Natural killer cell (primary cell): Measurements from ENCODE around the gene LETMD1. TPM values are rescaled to one million over a fixed set of nuclear protein-coding genes. Genes with fewer than 3 reads are reported as not detected.

Experiments
- ATAC-seq, 3 donors: fragments of 150-1000 bp in 2 of 3; fragments of 200-7000 bp in 1 of 3; cut with Tn5 transposase; 1 replicate in 1 of 3; 2 replicates in 2 of 3; pipeline ENCODE4 v1.10.0; 2021; ENCODE audit warnings: mild to moderate bottlenecking in 2 of 3, moderate library complexity in 2 of 3
- DNase-seq, 2 donors: peaks; one replicate each; pipeline versions ENCODE4 v3.0.0 to v3.0.0-alpha.2; 2013 to 2021; ENCODE audit warnings: mixed read lengths in 1 of 2
- H3K27ac ChIP-seq: one replicate; pipeline ENCODE4 v1.5.1; 2013; ENCODE audit warnings: mild to moderate bottlenecking, low read length
- H3K27me3 ChIP-seq: one replicate; pipeline ENCODE4 v1.6.1; 2013; ENCODE audit warnings: low read length; ENCODE audit not compliant: control insufficient read depth, insufficient read depth
- H3K36me3 ChIP-seq: one replicate; pipeline ENCODE4 v1.6.1; 2013; ENCODE audit warnings: low read length; ENCODE audit not compliant: control insufficient read depth, insufficient read depth
- H3K4me1 ChIP-seq: one replicate; pipeline ENCODE4 v1.6.1; 2013; ENCODE audit warnings: low read length; ENCODE audit not compliant: control insufficient read depth, insufficient read depth
- H3K4me3 ChIP-seq: one replicate; pipeline ENCODE4 v1.5.1; 2013; ENCODE audit warnings: low read length
- H3K9me3 ChIP-seq: one replicate; pipeline ENCODE4 v1.6.1; 2013; ENCODE audit warnings: low read length; ENCODE audit not compliant: control insufficient read depth, insufficient read depth
- H3K27ac Mint-ChIP-seq, 2 donors: one replicate each; pipeline ENCODE4 v1.8.0; 2022; ENCODE audit warnings: mild to moderate bottlenecking in 2 of 2, mixed read lengths in 2 of 2, moderate library complexity in 1 of 2
- H3K27me3 Mint-ChIP-seq, 2 donors: one replicate each; pipeline ENCODE4 v1.8.0; 2022; ENCODE audit warnings: low read depth in 2 of 2, mixed read lengths in 2 of 2
- H3K36me3 Mint-ChIP-seq: one replicate; pipeline ENCODE4 v1.8.0; 2022; ENCODE audit warnings: mixed read lengths
- H3K4me1 Mint-ChIP-seq, 2 donors: one replicate each; pipeline ENCODE4 v1.8.0; 2022; ENCODE audit warnings: mixed read lengths in 2 of 2
- H3K4me3 Mint-ChIP-seq: one replicate; pipeline ENCODE4 v1.8.0; 2022; ENCODE audit warnings: mild to moderate bottlenecking, moderate library complexity, mixed read lengths
- H3K9me3 Mint-ChIP-seq, 2 donors: one replicate each; pipeline ENCODE4 v1.8.0; 2022; ENCODE audit warnings: mixed read lengths in 2 of 2
- WGBS: methylation state at CpG from one replicate; pipeline ENCODE4 v1.1.7; 2013; ENCODE audit warnings: missing lambda C conversion rate; ENCODE audit not compliant: insufficient coverage; 5-methylcytosine and 5-hydroxymethylcytosine counted together
- intact Hi-C: fragments of 100-400 bp; cut with micrococcal nuclease; formaldehyde crosslinking; loops from one replicate; pipeline ENCODE4 v1.14.2; 2022
- total RNA-seq, 4 donors: library from RNA; stranded (reverse); fragments of 120-200 nt in 1 of 4; gene quantifications; one replicate each; pipeline versions ENCODE4 v1.2.3 to v1.2.4, GENCODE V29; 2013 to 2022
- TF ChIP-seq, protein P1 (sequence below): fragments of 200-600 bp; IDR thresholded peaks from one replicate; pipeline ENCODE4 v1.8.0; 2022; ENCODE audit warnings: antibody characterized with exemption

Gene LETMD1
- total RNA-seq, 3 donors from 2014 or later (not counting 1 experiment from before 2014, with no cell fraction given), result 57.1 to 71.8 (median 58.2) TPM

DNA sequence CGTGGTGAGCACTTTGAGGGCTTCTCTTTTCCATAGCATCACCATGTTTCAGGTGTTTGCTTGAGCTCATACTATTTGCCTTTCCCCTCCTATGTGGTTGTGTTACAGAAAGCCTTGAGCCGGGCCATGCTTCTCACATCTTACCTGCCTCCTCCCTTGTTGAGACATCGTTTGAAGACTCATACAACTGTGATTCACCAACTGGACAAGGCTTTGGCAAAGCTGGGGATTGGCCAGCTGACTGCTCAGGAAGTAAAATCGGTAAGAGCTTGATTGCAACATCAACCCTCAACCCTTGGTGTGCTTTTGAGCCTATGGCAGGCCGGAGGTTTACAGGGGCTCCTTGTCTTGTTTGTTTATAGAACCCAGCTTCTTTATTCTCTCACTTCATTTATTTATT, 8.1 kb downstream of the LETMD1 start:
- Histone ChIP-seq H3K36me3 (peaks cover 63% of the 10 kb centered on the region), H3K27me3 (no peaks in the 10 kb centered on the region), H3K4me3 (no peak overlapping the region), H3K27ac (no peak overlapping the region), H3K9me3 (no peaks in the 10 kb centered on the region), H3K4me1 (no peaks in the 10 kb centered on the region)
- Mint-ChIP-seq H3K4me1 (peaks cover 0 to 6% of the 10 kb centered on the region in 2 donors), H3K36me3 (peaks cover 10% of the 10 kb centered on the region), H3K4me3 (no peak overlapping the region), H3K9me3 (no peaks in the 10 kb centered on the region), H3K27ac (no peak overlapping the region), H3K27me3 (no peaks in the 10 kb centered on the region)
- DNase-seq (no peak), ATAC-seq (no peak)
- intact Hi-C loops, result no loop called here
- WGBS, result 86% methylated on average over 4 of the region's 5 CpGs
- TF ChIP-seq, protein P1, sequence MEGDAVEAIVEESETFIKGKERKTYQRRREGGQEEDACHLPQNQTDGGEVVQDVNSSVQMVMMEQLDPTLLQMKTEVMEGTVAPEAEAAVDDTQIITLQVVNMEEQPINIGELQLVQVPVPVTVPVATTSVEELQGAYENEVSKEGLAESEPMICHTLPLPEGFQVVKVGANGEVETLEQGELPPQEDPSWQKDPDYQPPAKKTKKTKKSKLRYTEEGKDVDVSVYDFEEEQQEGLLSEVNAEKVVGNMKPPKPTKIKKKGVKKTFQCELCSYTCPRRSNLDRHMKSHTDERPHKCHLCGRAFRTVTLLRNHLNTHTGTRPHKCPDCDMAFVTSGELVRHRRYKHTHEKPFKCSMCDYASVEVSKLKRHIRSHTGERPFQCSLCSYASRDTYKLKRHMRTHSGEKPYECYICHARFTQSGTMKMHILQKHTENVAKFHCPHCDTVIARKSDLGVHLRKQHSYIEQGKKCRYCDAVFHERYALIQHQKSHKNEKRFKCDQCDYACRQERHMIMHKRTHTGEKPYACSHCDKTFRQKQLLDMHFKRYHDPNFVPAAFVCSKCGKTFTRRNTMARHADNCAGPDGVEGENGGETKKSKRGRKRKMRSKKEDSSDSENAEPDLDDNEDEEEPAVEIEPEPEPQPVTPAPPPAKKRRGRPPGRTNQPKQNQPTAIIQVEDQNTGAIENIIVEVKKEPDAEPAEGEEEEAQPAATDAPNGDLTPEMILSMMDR, result no peak

DNA sequence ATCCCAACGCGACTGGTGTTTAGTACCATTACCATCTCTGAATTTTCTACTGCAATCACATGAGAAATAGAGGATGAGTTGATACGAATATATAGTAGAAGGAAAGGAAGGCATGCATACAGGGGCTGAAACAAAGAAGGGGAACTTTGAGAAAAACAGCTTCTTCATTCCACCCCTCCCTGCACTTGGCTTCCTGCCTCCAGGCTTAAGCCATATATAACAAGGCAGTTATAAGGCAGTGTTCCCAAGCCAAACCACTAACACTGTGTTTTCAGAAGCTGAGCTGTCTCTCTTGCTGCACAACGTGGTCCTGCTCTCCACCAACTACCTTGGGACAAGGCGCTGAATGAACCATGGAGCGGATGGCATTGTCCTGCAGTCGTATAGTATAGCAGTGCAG, 11.0 kb downstream of the LETMD1 start:
- no peaks in the 10 kb centered on the region for H3K4me1 ChIP-seq
- Mint-ChIP-seq H3K27me3 (no peaks in the 10 kb centered on the region), H3K36me3 (no peaks in the 10 kb centered on the region), H3K4me3 (no peak overlapping the region), H3K4me1 (no peaks in the 10 kb centered on the region), H3K9me3 (no peaks in the 10 kb centered on the region), H3K27ac (peak overlapping the region in 1 of 2 donors; percentile 27)
- ATAC-seq (no peak), DNase-seq (no peak)
- no peaks in the 10 kb centered on the region for H3K27me3 ChIP-seq
- H3K4me3 ChIP-seq, result no peak overlapping the region
- TF ChIP-seq, protein P1, result no peak
- WGBS, result 98% methylated on average over 4 of the region's 7 CpGs
- intact Hi-C loops, result no loop called here
- no peak overlapping the region for H3K27ac ChIP-seq
- H3K9me3 ChIP-seq, result no peaks in the 10 kb centered on the region
- peaks cover 76% of the 10 kb centered on the region for H3K36me3 ChIP-seq

DNA sequence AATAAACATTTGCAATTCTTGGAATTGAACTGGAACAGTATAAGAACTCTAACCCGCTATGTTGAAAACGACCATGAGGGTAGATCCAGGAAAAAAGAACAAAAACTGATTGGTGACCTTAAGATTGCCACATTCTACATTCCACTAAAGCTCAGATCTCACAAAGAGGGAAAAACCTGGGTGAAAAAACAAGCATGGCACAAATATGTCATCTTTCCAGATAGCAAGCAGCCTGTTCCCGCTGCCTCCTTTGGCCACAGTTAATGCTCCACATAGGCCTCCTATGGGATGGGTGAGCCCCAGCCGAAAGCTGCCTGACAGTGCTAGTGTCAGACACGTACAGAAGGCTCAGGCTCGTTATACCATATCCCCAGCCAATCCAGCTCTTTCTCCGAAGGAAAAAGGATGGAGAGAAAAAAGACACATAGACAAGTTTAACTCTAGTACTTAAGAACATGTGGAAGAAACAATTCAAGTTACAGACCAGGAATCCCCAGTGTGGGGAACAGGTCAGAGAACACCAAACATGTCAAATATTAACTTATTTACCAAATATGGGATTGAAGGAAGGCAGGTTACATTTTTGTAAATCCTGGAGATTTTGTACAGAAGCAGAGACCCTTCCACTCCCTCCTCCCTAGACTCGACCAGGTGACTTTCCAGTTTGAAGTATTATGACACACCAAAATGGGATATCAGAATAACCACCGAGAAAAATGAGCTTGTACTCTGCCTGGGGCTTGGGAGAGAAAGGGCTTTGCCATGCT, 14.7 kb downstream of the LETMD1 start:
- no peaks in the 10 kb centered on the region for H3K27me3 ChIP-seq
- WGBS, result 96% methylated on average over 9 of the region's 9 CpGs
- no peaks in the 10 kb centered on the region for H3K9me3 Mint-ChIP-seq
- ATAC-seq (no peak), DNase-seq (no peak)
- peak overlapping the region; percentile 18 to 27 for H3K27ac Mint-ChIP-seq
- no peaks in the 10 kb centered on the region for H3K4me1 ChIP-seq
- no peaks in the 10 kb centered on the region for H3K36me3 Mint-ChIP-seq
- TF ChIP-seq, protein P1, result no peak
- no peaks in the 10 kb centered on the region for H3K27me3 Mint-ChIP-seq
- H3K4me3 ChIP-seq, result no peak overlapping the region
- H3K9me3 ChIP-seq, result no peaks in the 10 kb centered on the region
- H3K27ac ChIP-seq, result no peak overlapping the region
- H3K4me1 Mint-ChIP-seq, result no peaks in the 10 kb centered on the region
- H3K36me3 ChIP-seq, result peaks cover 77% of the 10 kb centered on the region
- intact Hi-C loops, result no loop called here
- no peak overlapping the region for H3K4me3 Mint-ChIP-seq

DNA sequence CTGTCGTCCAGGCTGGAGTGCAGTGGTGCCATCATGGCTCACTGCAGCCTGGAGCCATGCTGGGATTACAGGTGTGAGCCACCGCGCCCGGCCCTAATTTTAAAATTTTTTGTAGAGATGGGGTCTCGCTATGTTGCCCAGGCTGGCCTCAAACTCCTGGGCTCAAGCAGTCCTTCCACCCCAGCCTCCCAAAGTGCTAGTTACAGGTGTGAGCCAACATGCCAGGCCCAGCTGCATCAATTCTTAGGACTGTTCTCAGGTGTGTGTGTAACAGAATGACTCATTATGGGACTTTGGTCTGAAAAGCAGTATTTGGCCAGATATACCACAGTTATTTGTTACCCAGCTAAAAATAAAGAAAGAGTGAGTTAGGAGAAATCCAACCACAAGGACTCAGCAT, 17.4 kb downstream of the LETMD1 start:
- H3K4me1 ChIP-seq, result no peaks in the 10 kb centered on the region
- 94% methylated on average over 5 of the region's 5 CpGs for WGBS
- no peaks in the 10 kb centered on the region for H3K36me3 Mint-ChIP-seq
- ATAC-seq (no peak), DNase-seq (no peak)
- peaks cover 67% of the 10 kb centered on the region for H3K36me3 ChIP-seq
- no peaks in the 10 kb centered on the region for H3K4me1 Mint-ChIP-seq
- intact Hi-C loops, result no loop called here
- TF ChIP-seq, protein P1, result no peak
- no peak overlapping the region for H3K27ac Mint-ChIP-seq
- no peak overlapping the region for H3K27ac ChIP-seq
- no peaks in the 10 kb centered on the region for H3K9me3 ChIP-seq
- H3K27me3 Mint-ChIP-seq, result no peaks in the 10 kb centered on the region
- no peaks in the 10 kb centered on the region for H3K9me3 Mint-ChIP-seq
- no peak overlapping the region for H3K4me3 ChIP-seq
- H3K27me3 ChIP-seq, result no peaks in the 10 kb centered on the region
- no peak overlapping the region for H3K4me3 Mint-ChIP-seq
